Endodermal cell (in vitro differentiated cells): ENCODE measurements around the gene KPNA4. TPM values are rescaled to one million over a fixed set of nuclear protein-coding genes. Genes with fewer than 3 reads are reported as not detected.

Source experiments
- DNase-seq: peaks from one replicate; pipeline ENCODE4 v3.0.0-alpha.2; 2017
- H3K27ac ChIP-seq: 2 replicates; pipeline ENCODE4 v1.5.1; 2013; ENCODE audit warnings: mild to moderate bottlenecking, low read depth, low read length, moderate library complexity
- H3K27me3 ChIP-seq: 2 replicates; pipeline ENCODE4 v1.6.1; 2013; ENCODE audit warnings: mild to moderate bottlenecking, low read length, moderate library complexity; ENCODE audit not compliant: insufficient read depth, control insufficient read depth, poor library complexity, severe bottlenecking
- H3K36me3 ChIP-seq: 2 replicates; pipeline ENCODE4 v1.7.0; 2013; ENCODE audit warnings: mild to moderate bottlenecking, low read length, moderate library complexity; ENCODE audit not compliant: control insufficient read depth, insufficient read depth
- H3K4me1 ChIP-seq: one replicate; pipeline ENCODE4 v1.7.0; 2013; ENCODE audit warnings: low read length; ENCODE audit not compliant: control insufficient read depth, insufficient read depth
- H3K4me3 ChIP-seq: 2 replicates; pipeline ENCODE4 v1.5.1; 2013; ENCODE audit warnings: mild to moderate bottlenecking, low read length, moderate library complexity
- H3K9ac ChIP-seq: 2 replicates; pipeline ENCODE4 v1.6.1; 2013; ENCODE audit warnings: mild to moderate bottlenecking, low read length, moderate library complexity; ENCODE audit not compliant: poor library complexity, severe bottlenecking; ENCODE audit errors: extremely low read depth
- H3K9me3 ChIP-seq: 2 replicates; pipeline ENCODE4 v1.6.1; 2013; ENCODE audit warnings: mild to moderate bottlenecking, low read length, moderate library complexity; ENCODE audit not compliant: control insufficient read depth
- H3K27ac Mint-ChIP-seq: 2 replicates; pipeline ENCODE4 v1.8.0; 2020; ENCODE audit warnings: mixed read lengths
- H3K27me3 Mint-ChIP-seq: 2 replicates; pipeline ENCODE4 v1.8.0; 2021; ENCODE audit warnings: mild to moderate bottlenecking, mixed read lengths; ENCODE audit not compliant: insufficient read depth
- H3K36me3 Mint-ChIP-seq: 2 replicates; pipeline ENCODE4 v1.8.0; 2020; ENCODE audit warnings: low read depth, mixed read lengths
- H3K4me1 Mint-ChIP-seq: 2 replicates; pipeline ENCODE4 v1.8.0; 2020; ENCODE audit warnings: mixed read lengths
- H3K4me3 Mint-ChIP-seq: 2 replicates; pipeline ENCODE4 v1.8.0; 2020; ENCODE audit warnings: mild to moderate bottlenecking, moderate library complexity, mixed read lengths
- H3K9me3 Mint-ChIP-seq: 2 replicates; pipeline ENCODE4 v1.8.0; 2020; ENCODE audit warnings: mild to moderate bottlenecking, mixed read lengths
- WGBS, 2 experiments: methylation state at CpG; one replicate each; pipeline versions ENCODE4 v1.1.5 to v1.1.7; 2013; ENCODE audit warnings: missing lambda C conversion rate in 2 of 2, mixed read lengths in 1 of 2; ENCODE audit not compliant: insufficient coverage in 1 of 2, insufficient read length in 1 of 2; 5-methylcytosine and 5-hydroxymethylcytosine counted together
- total RNA-seq, 2 donors: library from RNA; stranded (reverse); fragmentation: NEBNext Ultra II Directional in 1 of 2; extraction: Animal tissue kit (Norgen Biotek cat#: 25700) in 1 of 2; gene quantifications; 2 replicates in 1 of 2; 3 replicates in 1 of 2; pipeline ENCODE4 v1.2.1, GENCODE V29; 2021
- TF ChIP-seq, protein P1 (sequence below): fragments of 200-600 bp; sonication (generic); conservative IDR thresholded peaks from 2 replicates; pipeline ENCODE4 v1.5.0; 2021; ENCODE audit warnings: antibody characterized with exemption, mild to moderate bottlenecking

The KPNA4 gene
- total RNA-seq, 2 donors from 2014 or later, result 65.2 to 73.0 TPM

DNA sequence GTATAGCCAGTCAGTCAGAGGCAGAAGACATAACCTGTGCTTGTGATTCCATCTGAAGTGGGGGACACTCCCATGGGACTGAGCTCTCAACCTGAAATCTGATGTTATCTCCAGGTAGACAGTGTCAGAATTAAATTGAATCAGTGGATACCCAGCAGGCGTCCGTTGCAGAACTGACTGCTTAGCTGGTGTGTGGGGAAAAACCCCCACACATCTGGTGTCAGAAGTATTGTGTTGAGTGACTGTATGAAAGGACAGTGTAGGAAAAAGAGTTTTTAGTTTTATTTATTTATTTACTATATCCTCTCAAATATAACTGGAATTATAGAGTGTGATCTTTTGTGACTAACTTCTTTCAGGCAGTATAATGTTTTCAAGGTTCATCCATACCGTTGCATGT, 10.4 kb downstream of the KPNA4 start:
- 100% methylated on average over 1 to 3 of the region's 3 CpGs for WGBS, 2 experiments
- Mint-ChIP-seq H3K9me3 (peaks cover 17% of the 10 kb centered on the region), H3K4me3 (no peak overlapping the region), H3K36me3 (peaks cover 39% of the 10 kb centered on the region), H3K27ac (no peak overlapping the region), H3K27me3 (no peaks in the 10 kb centered on the region), H3K4me1 (peaks cover 13% of the 10 kb centered on the region)
- Histone ChIP-seq H3K4me3 (no peak overlapping the region), H3K4me1 (no peaks in the 10 kb centered on the region), H3K9ac (no peak overlapping the region), H3K9me3 (peaks cover 20% of the 10 kb centered on the region), H3K36me3 (peaks cover 33% of the 10 kb centered on the region), H3K27ac (no peak overlapping the region), H3K27me3 (no peaks in the 10 kb centered on the region)
- no peak for DNase-seq
- TF ChIP-seq, protein P1, sequence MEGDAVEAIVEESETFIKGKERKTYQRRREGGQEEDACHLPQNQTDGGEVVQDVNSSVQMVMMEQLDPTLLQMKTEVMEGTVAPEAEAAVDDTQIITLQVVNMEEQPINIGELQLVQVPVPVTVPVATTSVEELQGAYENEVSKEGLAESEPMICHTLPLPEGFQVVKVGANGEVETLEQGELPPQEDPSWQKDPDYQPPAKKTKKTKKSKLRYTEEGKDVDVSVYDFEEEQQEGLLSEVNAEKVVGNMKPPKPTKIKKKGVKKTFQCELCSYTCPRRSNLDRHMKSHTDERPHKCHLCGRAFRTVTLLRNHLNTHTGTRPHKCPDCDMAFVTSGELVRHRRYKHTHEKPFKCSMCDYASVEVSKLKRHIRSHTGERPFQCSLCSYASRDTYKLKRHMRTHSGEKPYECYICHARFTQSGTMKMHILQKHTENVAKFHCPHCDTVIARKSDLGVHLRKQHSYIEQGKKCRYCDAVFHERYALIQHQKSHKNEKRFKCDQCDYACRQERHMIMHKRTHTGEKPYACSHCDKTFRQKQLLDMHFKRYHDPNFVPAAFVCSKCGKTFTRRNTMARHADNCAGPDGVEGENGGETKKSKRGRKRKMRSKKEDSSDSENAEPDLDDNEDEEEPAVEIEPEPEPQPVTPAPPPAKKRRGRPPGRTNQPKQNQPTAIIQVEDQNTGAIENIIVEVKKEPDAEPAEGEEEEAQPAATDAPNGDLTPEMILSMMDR, result no peak

DNA sequence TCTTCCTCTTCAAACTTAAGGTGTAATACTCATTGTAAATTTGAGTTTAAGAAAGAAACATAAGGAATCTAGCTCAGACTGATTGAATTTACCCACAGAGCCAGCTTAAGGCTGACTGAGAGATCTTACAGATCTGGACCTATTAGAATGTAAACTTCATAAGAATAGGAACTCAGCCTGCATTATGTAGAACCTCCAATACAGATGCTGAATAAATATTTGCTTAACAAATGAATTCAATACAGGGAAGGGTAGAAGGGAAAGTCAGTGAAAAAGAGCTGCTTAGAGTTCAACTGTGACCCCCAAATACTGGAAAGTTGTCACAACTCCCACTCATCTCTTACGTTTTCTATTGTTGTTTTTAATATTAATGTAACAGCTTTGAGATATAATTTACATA, 11.5 kb downstream of the KPNA4 start:
- Histone ChIP-seq H3K4me1 (no peaks in the 10 kb centered on the region), H3K9me3 (peaks cover 32% of the 10 kb centered on the region), H3K27me3 (no peaks in the 10 kb centered on the region), H3K36me3 (peaks cover 41% of the 10 kb centered on the region), H3K4me3 (no peak overlapping the region), H3K27ac (no peak overlapping the region), H3K9ac (no peak overlapping the region)
- Mint-ChIP-seq H3K4me3 (no peak overlapping the region), H3K27ac (no peak overlapping the region), H3K36me3 (peaks cover 47% of the 10 kb centered on the region), H3K9me3 (peaks cover 29% of the 10 kb centered on the region), H3K27me3 (no peaks in the 10 kb centered on the region), H3K4me1 (peaks cover 13% of the 10 kb centered on the region)
- no CpG with 5 or more reads among the region's 1 CpG for WGBS, 2 experiments
- TF ChIP-seq, protein P1, result no peak
- no peak for DNase-seq

DNA sequence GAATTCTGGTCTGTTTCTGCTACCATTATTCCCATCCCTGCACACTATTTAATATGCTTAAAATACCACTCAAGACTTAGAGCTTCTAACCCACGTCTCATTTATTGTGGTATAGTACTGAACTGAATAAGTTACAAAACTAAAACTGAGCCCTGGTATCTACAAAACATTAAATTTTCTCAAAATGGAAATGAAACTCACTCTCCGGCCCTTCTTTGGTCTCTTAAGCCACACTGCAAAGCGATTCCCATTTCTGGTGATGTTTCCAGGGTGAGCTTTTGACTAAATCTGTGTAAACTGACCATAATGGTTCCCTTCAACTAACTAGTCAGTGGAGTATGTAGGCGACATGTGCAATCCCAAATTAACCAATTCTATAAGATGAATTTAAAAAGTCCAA, 18.6 kb downstream of the KPNA4 start:
- peaks cover 32% of the 10 kb centered on the region for H3K9me3 ChIP-seq
- Mint-ChIP-seq H3K4me3 (no peak overlapping the region), H3K36me3 (peaks cover 30% of the 10 kb centered on the region), H3K27me3 (no peaks in the 10 kb centered on the region), H3K9me3 (peaks cover 29% of the 10 kb centered on the region), H3K4me1 (peaks cover 6% of the 10 kb centered on the region), H3K27ac (no peak overlapping the region)
- H3K4me3 ChIP-seq, result no peak overlapping the region
- no peak overlapping the region for H3K9ac ChIP-seq
- H3K36me3 ChIP-seq, result peaks cover 25% of the 10 kb centered on the region
- DNase-seq, result no peak
- no peak overlapping the region for H3K27ac ChIP-seq
- WGBS, 2 experiments, result 92 to 93% methylated on average over 2 to 4 of the region's 4 CpGs
- TF ChIP-seq, protein P1, result no peak
- no peaks in the 10 kb centered on the region for H3K27me3 ChIP-seq
- no peaks in the 10 kb centered on the region for H3K4me1 ChIP-seq
